DMS 273 treated with DMSO at 0.1 percent for 48 hours (cell line): ENCODE measurements around the gene ZNF212.

ENCODE experiments used
- DNase-seq: peaks from one replicate; lab custom pipeline; 2025; lab: John Stamatoyannopoulos, UW

ZNF212 gene

DNA sequence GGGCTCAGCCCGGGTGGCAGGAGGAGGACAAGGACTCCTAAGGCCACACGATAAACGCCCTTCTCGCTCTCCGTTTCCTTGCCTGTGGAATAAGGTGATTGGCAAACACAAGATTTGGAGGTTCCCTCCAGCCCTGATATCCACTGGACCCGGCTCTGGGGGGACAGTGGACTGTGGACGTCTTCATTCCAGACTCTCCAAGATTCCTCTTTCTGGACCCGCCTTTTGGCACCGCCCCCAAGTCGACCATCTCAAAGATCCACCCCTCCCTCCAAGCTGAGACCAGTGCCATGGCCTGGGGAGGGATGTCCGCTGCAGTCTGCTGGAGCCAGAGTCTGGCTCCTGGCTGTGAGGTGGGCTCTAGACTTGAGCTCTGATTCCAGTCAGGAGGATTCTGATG is 46.2 kb downstream of the ZNF212 start:
- no peak for DNase-seq

DNA sequence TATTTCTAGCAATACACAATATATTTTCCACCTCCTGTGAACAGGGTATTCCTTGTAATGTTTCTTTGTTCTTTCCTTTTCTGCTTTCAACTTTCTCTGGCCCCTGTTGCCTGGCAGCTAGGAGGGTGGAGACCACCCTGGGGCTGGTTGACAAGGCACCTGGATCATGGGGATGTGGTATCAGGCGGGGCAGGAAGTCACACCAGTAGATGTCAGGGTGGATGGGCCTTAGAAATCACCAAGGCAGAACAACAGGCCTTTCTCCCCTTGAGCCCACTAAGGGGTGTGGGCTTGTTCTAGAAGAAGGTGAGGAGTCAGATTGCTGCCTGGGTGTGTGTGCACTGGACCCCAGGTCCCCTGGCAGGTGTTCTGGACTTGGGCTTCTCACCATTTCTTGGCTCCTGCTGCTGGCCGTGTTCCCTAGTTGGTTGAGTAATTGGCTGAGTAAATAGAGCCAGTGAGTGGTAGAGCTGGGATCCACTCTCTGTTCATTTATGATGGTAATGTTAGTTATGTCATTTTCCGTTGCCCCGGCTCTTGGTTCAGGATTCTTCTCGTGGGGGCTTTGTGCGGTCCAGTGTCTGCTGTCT is 47.5 kb downstream of the ZNF212 start:
- DNase-seq = no peak

DNA sequence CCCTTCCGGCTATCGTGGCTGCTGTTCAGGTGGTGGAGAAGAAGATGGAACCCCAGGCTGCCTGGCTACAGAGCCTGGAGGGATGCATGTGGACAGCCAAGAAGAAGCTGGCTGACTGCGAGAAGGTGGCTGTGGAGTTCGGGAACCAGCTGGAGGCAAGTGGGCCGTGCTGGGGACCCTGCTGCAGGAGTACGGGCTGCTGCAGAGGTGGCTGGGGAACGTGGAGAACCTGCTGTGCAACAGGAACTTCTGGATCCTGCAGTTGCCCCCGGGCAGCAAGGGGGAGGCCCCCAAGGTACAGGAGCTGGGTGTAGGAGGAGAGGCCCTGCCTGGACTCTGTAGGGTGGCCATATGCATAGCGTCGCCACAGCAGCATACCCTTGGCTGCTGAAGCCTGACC is 48.2 kb downstream of the ZNF212 start:
- no peak for DNase-seq

DNA sequence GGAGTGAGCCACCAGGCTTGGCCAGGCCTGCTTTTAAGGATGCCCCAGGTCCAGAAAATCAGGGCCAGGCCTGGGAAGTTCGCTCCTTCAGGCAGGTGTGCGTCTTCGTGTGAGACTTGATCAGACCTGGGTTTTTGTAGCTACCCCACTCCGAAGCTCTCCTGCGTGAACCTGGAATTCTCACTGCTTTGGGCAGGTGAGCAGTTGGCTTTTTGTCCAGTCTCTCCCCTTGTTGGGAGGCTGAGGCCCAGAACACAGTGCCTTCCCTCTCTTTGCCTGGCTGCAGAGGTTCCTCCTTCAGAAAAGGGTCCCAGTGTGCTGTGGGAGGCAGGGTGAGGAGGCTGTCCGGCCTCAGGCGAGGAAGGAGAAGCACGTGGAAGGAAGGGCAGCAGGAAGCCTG is 49.8 kb downstream of the ZNF212 start:
- DNase-seq = no peak

DNA sequence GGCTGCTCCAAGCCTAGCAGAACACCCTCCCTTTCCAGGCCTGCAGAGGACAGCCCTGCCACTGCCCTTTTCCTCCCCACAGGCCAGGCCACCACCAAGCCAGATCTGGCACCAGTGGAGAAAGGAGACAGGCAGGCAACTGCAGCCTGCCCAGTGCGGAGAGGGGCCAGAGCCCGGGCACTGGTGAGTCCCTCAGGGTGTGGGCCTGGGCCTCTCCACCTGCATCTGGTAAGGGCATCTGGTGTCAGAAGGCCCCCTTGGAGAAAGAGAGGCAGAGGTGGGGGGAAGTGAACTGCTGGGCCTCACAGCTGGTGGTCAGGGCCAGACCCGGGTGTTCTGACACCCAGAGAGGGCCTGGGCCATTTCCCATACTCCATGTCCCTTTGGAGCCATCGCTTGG is 50.4 kb downstream of the ZNF212 start:
- DNase-seq = no peak

DNA sequence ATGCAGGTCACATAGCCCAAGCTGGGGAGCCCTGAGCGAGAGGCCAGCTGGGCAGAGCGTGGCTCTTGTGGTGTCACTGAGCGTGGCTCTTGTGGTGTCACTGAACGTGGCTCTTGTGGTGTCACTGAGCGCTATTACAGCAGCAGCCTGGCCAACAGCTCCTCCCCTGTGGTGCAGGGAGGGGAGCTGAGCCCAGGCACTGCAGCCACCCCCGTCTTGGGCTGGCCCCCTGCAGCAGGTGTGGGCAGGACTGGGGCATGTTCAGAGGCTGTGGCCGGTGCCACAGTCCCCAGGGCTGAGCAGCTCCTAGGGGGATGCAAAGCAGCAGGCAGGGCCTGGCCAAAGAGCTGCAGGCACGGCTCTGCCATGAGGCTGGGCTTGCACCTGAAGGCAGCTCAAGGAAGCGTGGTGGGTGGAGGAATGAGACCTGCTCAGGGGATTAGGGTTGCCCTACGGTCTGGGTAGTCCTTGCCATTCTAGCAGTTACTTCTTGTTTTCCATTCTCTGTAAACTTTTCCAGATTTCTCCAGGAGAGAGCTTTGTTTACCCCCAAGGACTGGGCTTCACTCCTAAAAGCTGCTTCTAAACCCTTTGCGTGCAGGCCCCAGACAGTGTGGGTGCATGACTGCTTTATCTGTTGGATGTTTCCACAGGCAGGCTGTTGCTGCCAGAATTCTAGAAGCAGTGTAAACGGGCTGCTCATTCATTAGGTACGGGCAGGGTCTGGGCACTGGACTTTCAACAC is 51.8 kb downstream of the ZNF212 start:
- DNase-seq = no peak

DNA sequence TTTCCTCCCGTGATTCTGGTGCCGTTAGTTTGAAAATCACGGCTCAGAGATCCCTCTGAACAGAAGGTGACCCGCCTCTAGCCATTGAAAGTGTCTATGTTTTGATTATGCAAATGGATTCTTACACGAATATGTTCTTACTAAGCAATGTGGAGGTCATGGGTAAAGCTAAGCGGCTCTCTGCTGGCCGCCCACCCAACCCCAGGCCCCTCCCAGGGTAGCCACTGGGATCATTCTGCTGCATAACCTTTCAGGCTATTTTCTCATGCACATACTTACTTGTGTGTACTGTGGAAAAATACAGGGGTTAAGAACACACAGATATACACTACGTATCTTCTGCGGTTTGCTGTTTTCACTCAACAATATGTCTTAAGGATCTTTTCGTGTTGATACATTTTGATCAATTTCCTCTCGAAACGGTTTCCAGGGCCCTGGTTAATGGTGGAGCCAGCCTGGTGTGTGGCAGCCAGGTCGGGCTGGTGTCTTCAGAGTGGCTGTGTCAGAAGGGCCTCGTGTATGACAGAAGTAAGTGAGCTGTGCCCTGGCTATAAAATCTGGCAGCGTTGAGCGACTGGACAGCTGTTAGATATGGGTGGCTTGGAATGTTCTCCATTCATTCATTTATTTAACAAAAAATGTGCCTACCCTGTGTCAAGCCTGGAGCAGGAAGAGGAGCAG is 52.5 kb downstream of the ZNF212 start:
- no peak for DNase-seq

DNA sequence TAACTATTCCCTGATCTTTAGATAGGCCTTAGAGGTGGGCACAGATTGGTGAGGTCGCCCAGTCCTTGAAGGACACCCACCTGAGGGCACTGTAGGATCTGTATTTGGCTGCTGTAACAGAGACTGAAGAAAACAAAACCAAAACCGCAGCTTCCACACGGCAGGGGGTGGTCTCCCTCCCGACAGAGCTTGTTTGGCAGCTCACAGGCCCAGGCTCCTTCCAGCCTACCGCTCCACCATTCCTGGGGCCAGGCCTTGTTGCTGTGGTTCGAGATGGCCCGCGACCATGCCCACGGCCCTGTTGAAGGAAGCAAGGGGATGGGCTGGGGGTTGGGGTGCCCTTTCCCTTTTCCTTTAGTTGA is 53.0 kb downstream of the ZNF212 start:
- no peak for DNase-seq

DNA sequence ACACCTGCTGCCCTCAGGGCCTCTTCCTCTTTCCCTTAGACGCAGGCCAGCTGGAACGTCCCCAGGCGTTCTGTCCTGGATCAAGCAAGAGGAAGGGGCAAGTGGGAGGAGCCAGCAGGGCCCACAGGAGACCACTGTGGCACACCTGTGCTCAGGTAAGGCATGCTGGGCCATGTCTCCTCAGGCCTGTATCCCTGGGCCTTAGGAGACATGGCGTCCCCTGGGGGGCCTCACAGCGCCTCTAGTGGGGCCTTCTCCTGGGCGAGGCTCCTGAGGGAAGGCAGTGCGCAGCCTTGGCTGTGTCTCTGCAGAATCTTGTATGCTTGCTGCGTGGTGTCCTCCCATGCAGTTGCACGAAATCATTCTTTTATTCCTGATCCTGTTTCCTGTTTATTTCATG is 53.9 kb downstream of the ZNF212 start:
- DNase-seq = no peak

DNA sequence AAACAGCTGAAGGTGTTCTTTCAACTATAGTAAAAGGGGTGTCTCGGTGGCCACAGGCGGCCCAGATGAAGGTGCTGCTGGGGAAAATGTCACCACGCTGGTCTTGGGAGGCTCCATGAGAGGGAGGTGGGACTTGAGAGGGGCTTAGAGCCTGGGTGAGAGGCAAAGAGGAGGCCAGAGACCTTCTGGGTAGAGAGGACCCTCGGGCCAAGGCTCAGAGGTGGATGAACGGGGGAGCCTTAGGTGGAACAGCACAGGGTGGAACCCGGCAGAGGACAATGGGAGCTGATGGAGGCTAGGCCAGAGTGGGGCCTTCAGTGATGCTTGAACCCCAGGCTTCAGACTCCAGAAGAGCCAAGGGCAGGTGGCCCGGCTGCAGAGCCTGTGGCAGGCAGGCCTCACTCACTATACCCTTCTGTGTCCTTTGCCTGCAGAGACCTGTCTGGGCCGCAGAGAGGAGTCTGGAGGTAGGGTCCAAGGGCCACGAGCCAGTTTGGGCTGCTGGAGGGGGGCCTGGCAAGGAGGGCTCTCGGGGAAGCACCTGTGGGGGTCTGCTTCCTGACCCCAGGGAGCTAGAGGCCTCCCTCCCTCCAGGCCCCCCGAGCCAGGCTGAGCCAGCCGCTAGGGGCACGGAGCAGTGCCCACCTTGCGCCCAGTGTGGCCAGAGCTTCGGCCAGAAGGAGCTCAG is 54.6 kb downstream of the ZNF212 start:
- no peak for DNase-seq

DNA sequence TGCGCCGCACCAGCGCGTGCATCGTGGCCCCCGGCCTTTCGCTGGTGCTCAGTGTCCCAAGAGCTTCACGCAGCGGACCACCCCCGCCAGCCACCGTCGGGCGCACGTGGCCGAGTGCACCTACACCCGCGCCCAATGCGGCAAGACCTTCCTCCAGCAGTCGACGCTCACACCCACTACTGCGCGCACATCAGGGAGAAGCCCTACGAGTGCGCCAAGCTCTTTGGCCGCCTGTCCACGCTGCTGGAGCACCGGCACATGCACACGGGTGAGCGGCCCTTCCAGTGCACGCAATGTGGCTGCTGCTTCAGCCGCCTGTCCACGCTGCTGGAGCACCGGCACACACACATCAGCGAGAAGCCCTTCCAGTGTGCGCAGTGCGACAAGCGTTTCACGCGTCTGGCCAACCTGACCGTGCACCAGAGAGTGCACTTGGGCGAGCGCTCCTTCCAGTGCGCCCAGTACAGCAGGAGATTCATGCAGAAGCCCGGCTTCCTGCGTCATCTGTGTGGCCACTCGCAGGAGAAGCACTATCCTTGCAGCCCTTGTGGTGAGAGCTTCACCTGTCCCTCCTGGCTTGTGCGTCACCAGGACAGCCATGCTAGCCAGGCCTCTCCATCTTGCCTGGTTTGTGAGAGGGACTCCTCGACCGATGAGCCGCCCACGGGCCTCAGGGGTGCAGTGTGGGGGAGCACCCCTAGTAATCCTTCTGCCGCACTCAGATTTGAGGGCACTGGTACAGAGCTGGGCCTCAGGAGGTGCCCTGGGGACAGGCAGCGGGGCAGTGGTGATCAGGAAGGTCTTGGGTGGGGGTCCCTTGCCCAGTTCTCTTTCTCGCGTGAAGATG is 55.4 kb downstream of the ZNF212 start:
- no peak for DNase-seq

DNA sequence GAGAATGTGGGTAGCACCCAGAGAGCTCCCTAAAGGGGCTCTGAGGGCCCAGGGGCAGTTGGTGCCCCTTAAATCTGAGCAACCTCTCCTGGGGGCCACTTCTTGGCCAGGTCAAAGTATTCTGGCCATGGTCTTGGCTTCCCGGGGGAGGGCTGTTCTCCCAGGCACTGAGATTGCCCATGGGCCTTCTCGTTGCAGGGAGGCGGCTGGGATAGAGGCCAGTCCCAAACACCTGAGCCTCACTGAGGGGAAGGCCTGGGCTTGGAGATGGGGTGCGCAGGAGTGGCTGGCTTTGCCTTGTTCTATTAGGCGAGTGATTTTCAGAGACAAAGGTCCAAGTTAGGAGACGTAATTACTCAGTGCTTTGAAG is 56.0 kb downstream of the ZNF212 start:
- no peak for DNase-seq

DNA sequence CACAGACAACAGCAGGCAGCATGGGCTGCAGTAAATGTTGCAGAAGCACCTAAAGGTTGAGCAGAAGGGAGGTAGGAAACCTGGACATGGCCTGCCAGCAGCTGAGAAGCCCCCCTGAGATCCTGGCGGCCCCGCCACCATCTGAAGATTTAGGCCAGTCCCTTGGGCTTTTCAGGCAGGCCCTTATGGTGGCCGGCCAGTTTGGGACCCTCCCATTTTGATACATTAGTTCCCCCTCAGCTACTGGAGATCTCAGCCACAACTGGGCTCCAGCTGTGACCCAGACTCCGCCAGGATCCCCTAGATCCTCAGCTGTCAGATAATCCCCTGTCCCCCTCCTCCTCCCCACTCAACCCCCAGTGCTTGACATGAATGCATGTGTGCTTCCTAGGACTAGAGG is 56.9 kb downstream of the ZNF212 start:
- DNase-seq = no peak

DNA sequence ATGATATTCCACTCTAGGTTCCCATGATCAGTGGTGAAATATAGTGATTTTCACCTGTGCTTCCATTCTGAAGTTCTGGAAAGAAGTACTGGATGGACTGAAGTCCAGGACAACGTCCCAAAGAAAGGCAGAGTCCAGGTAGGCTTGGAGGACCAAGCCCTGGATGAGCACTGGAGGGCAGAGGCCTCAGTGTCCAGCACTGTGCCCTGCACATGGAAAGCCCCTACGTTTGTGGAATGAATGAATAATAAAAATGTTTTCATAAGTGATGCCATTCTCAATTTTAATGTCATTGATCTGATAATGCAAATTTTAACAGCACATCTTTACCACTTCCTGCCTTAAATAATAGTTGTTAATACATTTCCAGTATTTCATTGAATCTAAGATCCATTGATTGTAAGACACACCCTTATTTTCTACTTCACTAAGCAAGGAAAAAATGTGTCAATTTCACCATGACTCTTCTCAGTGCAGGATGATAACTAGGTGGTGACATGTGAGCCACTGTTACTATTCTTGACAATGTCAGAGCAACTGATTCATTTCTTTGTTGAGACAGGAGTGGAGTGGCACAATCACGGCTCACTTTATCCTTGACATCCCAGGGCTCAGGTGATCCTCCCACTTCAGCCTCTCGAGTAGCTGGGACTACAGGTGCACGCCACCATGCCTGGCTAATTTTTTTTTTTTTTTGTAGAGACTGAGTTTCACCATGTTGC is 57.7 kb downstream of the ZNF212 start:
- DNase-seq = no peak

DNA sequence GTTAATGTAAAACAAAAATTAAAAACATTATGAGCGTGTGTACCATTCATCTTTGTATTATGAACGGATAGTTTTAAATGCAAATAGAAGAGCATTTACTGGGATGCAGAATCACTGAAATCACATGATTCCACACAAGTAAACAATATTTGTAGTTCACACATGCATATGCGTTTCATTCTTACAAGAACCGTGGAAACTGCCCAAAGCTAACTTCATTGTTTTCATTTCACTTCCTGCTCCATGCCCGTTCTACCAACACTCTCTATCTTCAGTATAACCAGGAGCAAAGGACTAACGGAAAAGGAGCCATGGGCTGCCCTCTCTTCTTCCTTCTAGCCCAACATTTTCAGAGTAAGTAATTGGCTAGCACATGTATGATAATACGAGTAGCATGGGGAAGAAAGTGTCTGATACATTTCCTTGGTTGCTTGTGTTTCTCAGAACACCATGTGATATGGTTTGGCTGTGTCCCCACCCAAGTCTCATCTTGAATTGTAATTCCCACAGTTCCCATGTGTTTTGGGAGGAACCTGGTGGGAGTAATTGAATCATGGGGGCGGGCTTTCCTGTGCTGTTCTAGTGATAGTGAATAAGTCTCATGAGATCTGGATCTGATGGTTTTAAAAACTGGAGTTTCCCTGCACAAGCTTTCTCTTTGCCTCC is 61.3 kb downstream of the ZNF212 start:
- DNase-seq = no peak

DNA sequence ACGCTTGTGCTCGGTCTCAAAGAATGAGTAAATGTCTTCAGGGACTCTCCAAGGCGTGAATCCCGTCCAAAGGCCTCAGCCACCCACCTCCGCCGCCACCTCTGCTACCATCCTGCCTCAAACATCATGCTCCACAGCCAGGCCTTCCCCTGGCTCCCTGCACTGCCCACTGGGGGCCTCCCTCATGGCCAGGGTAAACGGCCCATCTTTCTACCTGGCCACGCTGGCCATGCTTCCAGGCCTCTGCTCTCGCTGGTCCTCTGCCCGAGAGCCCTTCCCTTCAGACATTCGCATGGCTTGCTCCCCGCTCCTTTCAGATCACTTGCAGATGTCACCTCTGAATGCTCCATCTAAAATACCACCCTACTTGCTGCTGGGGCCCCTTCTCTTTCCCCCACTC is 62.8 kb downstream of the ZNF212 start:
- no peak for DNase-seq

DNA sequence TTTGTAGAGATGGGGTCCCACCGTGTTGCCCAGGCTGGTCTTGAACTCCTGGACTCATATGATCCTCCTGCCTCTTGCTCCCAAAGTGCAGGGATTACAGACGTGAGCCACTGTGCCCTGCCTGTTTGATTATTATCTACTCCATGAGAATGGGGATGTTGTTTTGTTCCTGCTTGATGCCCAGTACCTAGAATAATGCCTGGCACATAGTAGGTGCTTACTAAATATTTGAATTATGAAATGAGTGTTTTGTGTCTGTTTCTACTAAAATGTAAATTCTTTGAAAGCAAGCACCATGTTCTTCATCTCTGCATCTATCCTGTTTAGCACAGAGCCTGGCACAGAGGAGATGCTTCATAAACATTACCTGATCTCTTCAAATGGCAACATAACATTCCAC is 63.4 kb downstream of the ZNF212 start:
- DNase-seq = no peak

DNA sequence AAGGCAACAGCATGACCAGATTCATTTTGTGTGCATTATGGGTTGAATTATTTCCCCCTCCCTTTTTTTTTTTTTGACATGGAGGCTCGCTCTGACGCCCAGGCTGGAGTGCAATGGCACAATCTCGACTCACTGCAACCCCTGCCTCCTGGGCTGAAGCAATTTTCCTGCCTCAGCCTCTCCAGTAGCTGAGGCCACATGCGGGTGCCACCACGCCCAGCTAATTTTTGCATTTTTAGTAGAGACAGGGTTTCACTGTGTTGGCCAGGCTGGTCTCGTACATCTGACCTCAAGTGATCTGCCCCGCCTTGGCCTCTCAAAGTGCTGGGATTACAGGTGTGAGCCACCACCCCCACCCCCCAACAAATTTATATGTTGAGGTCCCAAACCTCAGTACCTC is 64.6 kb downstream of the ZNF212 start:
- no peak for DNase-seq
